NCI-H1436 treated with DMSO at 0.1 percent for 48 hours (cell line): Measurements from ENCODE around the gene SULT1B1.

ENCODE experiments used
- DNase-seq: peaks from one replicate; lab custom pipeline; 2025; lab: John Stamatoyannopoulos, UW

SULT1B1 gene

GRCh38 chr4:69749771-69750170 is 10.6 kb downstream of the SULT1B1 start:
- DNase-seq: no peak

DNA sequence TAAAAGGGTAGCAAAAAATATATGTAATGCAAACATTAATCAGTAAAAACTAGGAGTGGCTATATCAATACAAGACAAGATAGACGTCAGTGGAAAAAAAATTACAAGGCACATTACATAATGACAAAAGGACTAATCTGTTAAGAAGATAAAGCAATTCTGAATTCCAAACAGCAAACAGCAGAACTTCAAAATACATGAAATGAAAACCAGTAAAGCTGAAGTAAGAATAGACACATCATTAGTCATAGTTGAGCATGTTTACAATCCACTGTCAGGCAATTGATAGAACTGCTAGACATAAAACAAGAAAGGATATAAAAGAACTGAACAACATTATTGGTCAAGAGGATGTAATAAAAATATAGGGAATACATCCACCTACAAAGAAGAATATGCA is 12.2 kb downstream of the SULT1B1 start:
- no peak for DNase-seq

DNA sequence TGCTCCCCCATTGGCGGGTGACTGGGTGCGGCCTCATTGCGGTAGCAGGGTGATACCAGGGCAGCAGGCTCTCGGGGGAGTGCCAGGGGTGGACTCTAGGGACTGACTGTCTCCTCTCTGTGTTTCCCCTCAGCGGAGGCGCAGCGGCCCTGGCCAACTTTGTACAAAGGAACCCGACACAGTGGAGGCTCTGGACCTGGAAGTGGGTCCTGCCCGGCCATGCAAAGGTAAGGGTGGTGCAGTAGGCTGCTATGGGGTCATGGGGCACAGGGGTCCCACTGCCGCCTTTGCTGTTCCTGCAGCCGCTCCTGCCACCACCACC is 16.3 kb downstream of the SULT1B1 start:
- DNase-seq: no peak

- no peak for DNase-seq
These were observed 16.8 kb downstream of the SULT1B1 start for GRCh38 chr4:69743476-69744156.

DNA sequence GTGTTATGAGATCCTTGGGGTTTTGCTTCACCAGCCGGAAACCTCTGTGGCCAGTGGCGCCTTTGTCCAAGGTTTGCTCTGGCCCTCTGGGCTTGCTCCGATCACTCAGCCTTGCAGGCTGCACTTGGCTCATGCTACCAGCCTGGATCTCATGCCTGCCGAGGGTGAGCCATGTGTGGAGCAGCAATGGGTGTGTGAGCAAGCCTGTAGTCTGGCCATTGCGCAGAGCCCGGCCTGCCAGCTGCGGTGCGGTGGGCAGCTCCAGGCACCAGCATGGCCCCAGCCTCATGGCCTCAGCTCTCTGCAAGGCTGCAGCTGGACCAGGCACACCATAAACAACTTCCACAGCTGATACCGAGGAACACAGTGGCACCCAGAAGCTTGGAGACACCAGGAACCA is 17.8 kb downstream of the SULT1B1 start:
- DNase-seq: no peak

GRCh38 chr4:69738872-69739271 is 21.5 kb downstream of the SULT1B1 start:
- no peak for DNase-seq

DNA sequence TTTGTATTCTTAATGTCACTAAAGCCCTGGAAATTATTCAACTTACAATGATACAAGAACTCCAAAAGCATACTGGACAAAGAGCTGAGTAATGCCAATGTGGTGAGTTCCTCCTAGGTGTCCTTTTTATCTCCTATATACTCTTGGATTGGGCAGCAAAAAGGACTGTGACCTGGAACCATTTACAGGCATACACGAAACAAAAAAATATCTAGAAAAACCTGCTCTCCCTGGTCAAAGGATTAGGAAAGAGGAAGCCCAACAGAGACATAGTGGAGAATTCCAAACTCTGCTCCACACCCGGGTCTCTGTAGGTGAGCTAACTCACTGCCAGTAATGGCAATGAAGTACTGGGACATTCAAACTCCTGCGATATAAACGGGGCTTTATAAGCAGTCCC is 25.3 kb downstream of the SULT1B1 start:
- DNase-seq: no peak

DNA sequence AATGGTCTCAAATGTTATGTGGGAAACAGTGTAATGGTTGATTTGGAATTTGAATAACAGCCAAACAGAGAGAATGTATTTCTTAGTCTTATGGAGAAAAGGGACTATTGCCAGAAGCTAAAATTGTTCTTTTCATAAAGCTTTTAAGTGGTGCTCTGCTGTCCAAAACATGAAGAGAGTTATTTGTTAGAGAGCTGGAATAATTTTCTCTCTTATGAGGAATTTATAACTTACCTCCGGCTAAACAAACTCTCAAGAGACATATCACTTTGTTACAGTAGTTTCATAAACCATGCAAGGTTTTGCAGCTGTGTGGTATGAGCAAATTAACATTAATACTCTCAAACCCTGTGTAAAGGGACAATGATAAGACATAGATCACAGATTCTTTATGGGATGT is 28.6 kb downstream of the SULT1B1 start:
- DNase-seq: no peak

- DNase-seq: no peak
These were observed 29.2 kb downstream of the SULT1B1 start for GRCh38 chr4:69731241-69731640.

DNA sequence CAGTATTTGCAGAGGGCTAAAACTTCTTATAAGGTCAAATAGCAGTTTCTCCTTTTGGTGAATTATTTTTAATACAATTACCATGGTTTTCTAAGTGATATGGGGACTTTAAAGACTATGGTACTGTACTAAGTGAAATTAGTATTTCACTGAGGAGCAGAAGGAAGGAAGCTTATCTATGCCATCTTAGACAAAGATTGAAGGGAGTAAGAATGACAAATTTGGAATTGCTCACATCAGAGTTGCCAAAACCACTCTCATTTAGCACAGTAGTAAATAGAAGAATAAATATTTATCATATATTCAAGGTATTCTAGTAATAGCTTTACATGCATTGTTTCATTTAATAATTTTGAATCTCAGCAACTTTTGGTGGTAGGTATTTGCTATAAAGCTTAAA is 30.4 kb downstream of the SULT1B1 start:
- DNase-seq: no peak

DNA sequence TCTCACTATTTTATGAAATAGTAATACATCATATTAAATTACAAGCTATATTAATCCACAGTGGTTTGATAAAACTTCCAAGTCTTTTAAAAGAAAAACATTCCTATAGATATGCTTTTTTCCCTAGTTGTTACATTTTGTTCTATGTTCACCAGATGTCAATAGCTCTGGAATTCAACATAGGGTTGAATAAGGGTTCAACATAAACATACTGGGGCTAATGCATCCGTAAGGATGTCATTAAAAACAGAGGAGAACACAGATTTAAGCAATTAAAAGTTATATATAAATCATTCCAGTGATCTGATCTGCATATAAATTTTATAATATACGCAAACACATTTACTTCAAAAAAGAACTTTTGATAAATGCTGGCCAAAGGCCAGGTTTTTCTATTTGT is 32.5 kb downstream of the SULT1B1 start:
- no peak for DNase-seq

DNA sequence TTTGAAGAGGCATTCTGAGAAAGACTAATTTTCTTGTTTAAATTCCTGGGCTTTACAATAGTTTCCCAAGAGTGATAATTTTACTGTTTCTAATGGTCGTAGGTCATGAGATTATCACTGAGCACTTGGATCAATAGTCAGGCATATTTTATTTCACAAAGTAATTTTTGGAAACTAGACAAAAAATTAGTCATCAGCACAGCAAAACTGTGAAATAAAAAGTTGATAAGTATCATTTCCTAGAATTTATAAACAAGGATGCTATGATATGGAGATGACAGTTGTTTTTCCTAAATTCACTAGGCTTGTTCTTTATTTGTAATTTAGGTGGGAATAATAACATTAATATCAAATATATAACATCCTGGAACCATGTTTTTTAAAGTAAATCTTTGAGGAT is 33.0 kb downstream of the SULT1B1 start:
- no peak for DNase-seq

GRCh38 chr4:69726971-69727370 is 33.4 kb downstream of the SULT1B1 start:
- DNase-seq: no peak

- no peak for DNase-seq
These were observed 41.8 kb downstream of the SULT1B1 start for GRCh38 chr4:69718396-69719271.

DNA sequence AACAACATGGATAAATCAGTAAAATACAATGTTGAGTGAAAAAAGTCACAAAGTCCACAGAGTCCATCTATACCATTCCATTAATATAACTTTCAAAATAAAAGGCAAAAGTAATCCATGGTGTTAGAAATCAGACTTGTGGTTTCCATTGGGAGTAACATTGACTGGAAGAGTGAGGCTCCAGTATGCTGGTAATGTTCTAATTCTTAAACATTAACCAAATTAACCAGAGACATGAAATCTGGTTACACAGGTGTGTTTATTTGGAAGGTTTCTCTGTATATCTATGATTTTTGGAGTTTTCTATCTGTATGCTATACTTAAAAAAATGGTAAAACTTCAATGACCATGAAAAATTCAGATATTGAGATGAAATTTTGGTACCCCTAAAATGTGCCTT is 42.6 kb downstream of the SULT1B1 start:
- no peak for DNase-seq

DNA sequence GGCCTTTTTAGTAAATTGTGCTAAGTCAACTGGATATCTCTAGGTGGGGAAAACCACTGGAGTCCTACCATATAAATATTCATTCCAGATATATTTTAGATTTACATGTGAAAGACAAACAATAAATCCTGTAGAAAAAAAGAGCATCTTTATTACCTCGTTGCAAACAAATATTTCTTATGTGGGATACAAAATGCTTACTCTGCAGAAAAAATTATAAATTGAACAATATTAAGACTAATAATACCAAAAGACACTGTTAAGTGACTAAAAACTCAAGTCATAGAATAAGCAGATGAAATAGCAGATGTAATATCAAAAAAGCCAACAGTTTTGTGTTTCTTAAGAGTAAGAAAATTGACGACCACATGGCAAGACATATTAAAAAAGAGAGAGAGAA is 43.8 kb downstream of the SULT1B1 start:
- DNase-seq: no peak

GRCh38 chr4:69714086-69714485 is 46.3 kb downstream of the SULT1B1 start:
- no peak for DNase-seq

GRCh38 chr4:69713593-69713992 is 46.8 kb downstream of the SULT1B1 start:
- no peak for DNase-seq

- DNase-seq: no peak
These were observed 49.8 kb downstream of the SULT1B1 start for GRCh38 chr4:69710580-69710979.

GRCh38 chr4:69708211-69708610 is 52.2 kb downstream of the SULT1B1 start:
- DNase-seq: no peak

GRCh38 chr4:69707807-69708206 is 52.6 kb downstream of the SULT1B1 start:
- DNase-seq: no peak

- no peak for DNase-seq
These were observed 58.2 kb downstream of the SULT1B1 start for GRCh38 chr4:69702201-69702600.

GRCh38 chr4:69701696-69702095 is 58.7 kb downstream of the SULT1B1 start:
- no peak for DNase-seq
